HG03064 (cell line): ENCODE measurements around the gene COASY.

Source experiments
- ATAC-seq: cut with Tn5 transposase; IDR thresholded peaks from one replicate; pipeline ENCODE4 v1.9.1; 2021; ENCODE audit warnings: low read depth; ENCODE audit not compliant: unreplicated experiment

Gene COASY

GRCh38 chr17:42561897-42562387, at the start of gene COASY:
Gene COASY (plus strand): TSS chr17:42562148. CDS start chr17:42562623, 475 bp downstream.
- ATAC-seq, result no peak

- no peak for ATAC-seq
These were observed 49.7 kb upstream of the COASY start for GRCh38 chr17:42512246-42512645.

DNA sequence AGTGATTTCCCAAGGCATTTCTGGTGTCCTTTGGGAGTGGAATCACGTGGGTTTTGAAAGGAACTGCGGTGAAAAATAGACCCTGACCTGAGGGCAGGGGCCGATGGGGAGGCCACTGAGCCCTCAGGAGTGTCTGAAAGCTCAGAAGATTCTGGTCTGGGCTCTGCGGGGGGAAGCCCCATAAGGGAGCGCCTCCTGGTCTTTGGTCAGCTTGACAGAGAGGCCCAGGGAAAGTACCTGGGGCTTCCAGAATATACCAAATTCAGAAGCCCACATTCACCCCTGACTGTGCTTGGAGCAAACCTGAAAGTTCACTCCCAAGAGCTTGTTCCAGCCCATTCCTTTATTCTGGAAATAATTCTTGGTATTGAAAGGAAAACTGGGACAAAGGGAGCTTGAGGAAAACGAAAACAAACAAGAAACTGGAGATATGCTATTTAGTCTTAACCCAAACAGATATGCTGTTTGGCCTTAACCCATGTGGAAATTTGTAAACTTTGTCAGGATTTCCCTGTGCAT, 49.2 kb upstream of the COASY start:
- no peak for ATAC-seq

DNA sequence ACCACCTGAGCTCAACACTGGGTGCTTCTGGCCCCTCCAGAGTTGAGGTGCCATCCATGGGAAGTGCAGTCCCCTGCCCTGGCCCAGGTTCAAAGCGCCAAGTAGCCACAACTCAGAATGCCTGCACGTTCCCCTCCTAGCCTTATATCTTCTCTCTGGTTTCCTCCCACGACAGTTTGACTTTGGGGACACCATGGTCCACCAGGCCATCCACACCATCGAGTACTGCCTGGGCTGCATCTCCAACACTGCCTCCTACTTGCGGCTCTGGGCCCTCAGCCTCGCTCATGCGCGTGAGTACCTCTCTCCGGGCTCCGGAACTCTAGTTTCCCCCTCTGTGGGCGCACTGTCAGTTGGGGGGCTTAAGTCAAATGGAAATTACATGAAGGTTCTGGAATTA, 48.3 kb upstream of the COASY start:
- no peak for ATAC-seq

DNA sequence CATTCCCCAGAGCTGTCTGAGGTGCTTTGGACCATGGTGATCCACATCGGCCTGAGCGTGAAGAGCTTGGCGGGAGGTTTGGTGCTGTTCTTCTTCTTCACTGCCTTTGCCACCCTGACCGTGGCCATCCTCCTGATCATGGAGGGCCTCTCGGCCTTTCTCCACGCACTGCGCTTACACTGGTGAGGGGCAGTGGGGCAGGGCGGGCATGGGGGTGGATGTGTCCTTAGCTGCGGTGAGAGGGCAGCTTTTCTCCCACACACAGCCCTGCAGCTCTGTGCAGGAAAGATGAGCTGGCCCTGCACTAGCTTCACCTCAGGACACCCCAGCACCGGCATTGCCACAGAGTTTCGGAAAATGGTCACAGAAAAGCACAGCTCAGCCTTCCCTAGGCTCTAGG, 47.7 kb upstream of the COASY start:
- ATAC-seq, result no peak

DNA sequence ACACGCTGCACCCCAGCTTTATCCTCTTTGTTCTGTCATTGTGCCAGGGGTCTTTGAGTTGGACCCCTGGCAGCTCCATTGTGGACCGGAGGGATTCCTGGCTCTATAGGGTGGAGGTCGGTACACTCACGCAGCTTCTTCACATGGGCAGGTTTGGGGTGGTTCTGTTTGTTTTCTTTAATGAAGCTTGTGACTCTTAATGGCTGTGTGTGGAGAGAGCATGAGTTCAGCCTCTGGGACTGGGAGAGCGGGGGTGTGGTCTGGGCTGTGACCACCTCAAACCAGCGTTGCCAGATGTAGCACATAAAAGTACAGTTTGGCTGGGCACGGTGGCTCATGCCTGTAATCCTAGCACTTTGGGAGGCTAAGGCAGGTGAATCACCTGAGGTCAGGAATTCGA, 47.1 kb upstream of the COASY start:
- no peak for ATAC-seq

GRCh38 chr17:42517516-42517915, 44.4 kb upstream of the COASY start:
- no peak for ATAC-seq

DNA sequence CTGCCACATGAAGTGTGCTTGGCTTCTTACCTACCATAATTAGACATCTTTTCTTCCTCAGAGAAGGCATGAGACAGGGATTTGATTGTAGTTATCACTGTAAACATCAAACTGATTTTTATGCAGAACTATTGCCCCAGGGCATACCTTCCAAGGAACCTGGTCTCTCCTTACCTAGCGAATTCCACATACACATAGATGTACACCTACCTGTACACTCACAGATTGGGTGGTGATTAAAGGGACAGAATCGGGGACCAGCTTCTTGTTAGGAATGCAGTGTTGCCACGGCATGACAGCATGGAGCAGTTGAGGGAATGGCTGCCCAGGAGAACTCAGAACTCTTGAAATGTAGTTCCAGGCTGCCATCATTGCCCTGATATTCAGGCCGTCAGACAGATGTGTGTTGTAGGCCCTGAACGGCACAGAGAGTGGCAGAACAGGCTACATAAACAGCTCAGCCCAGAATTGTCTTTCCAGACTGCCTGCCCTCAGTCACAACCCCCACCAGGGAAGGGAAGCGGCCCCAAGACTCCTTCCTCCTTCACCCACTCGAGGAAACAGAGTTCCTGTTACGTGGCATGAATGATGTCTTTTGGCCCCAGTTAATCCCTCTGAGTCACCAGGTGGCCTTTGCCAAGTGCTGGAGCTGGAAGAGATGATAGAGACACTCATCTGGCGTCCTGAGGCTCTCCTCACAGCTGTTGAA, 43.7 kb upstream of the COASY start:
- ATAC-seq, result no peak

DNA sequence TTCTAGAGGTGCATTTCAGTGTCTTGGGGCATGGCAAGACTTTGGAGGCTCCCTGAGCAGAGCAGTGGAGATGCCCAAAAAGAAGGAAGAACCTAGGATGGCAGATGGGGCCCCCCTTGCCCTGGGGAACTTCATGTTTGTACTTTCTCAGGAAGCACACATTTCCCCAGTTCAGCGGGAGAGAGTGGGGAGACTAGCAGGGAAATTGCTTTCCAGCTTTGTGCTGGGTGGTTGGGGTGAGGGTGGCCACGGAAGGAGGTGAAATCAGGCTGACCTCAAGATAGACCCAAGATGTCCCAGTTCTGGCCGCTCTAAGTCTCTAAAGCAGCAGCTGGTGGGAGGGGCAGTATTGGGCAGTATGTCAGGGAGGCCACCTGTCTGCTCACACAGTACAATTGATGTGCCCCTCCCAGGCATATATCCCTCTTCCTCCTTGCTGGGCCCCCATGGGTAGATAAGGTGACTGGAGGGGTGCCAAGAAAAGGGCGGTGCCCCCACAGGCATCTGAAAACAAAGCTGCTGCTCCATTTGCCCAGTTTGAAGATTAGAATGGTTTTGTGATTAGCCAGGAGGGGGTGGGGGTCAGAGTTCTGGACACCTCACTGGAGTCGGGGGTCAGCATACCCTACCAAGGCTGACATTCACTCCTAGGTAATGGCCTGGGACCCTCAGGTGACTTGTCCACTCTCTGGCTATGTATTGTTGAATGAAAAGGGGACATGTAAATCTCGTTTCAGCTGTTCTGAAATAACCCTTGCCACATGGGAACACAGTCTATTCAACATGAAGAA, 43.0 kb upstream of the COASY start:
- no peak for ATAC-seq

DNA sequence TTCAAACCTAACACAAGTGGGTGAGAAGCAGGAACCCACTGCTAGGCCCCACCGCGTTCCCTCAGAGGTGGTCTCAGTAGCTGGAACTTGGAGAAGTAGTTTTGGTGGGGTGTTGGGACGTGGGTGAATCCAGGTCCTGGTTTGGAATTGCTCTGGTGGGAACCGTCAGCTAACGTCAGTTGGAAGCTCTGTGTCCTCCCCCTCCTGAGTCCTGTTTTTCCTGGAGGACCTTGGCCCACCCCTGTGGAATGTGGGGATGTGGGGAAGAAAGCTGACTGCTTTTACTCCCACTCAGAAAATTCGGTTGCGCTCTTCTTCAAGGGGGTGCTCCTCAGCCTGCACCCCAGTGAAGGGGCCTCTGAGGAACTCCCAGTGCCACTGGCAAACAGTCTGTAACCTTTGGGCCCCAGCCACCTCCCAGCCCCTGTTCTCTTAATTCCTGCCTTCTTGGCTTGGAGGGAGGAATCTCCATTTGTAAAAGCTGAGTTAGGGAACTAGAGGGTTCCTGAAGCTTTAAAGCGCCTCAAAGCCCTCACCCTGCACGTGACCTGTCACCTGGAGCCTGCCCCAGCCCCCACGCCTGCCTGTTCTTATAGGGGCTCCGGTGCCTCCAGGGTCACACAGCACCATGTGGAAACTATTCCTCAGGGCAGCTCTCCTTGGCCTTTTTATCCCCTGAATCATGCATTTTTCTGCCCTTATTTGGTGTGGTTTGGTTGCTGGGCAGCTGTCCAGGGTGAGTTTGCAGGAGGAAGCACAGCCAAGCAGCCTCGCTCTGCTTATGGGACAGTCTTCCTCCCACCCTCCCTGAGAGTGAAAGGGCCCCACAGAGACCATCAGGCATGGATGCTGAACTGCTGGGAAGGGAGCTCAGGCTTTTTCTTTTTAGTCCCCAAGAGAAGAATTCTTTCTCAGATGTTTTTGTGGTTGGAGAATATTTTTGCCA, 42.1 kb upstream of the COASY start:
- no peak for ATAC-seq

- no peak for ATAC-seq
These were observed 41.4 kb upstream of the COASY start for GRCh38 chr17:42520540-42520951.

DNA sequence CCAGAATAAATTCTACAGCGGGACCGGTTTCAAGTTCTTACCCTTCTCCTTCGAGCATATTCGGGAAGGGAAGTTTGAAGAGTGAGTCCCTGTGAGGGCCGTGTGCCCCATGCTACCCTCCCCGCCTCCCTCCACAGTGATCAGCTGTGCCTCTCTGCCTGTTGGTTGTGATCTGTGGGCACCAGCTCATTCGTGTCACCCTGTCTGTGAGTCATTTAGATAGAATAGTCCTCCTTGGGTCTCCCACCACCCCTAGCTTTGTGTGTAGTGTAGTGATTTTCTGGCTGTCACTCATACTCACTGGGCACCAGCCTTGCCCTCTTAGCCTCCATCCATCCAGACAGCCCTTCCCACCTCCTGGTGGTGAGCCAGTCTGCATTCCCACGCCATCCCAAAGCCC, 40.9 kb upstream of the COASY start:
- no peak for ATAC-seq

- no peak for ATAC-seq
These were observed 40.2 kb upstream of the COASY start for GRCh38 chr17:42521666-42522262.

DNA sequence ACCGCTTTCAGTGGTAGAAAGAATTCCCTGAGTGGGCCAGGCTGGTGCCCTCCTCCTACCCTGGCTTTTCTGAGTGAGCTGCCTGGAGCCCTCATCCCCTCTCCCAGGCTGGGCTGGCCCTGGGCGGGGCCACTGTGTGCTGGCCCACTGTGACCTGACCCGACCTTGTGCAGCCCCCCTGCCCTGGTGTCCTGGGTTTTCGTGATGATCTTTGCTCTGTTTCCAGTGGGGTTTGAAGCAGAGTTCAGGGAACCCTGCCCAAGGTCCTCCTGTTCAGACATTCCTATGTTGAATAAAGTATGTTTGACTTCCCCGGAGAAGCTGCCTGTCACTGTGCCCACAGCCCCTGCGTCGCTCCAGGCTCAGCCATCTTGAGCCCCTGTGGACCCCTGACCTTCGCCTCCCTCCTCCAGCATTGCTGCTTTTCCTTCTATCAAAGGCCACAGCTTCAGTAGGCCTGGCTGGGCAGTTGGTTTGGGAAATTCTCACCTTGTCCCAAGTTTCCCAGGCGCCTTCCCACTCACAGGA, 39.6 kb upstream of the COASY start:
- ATAC-seq, result no peak

DNA sequence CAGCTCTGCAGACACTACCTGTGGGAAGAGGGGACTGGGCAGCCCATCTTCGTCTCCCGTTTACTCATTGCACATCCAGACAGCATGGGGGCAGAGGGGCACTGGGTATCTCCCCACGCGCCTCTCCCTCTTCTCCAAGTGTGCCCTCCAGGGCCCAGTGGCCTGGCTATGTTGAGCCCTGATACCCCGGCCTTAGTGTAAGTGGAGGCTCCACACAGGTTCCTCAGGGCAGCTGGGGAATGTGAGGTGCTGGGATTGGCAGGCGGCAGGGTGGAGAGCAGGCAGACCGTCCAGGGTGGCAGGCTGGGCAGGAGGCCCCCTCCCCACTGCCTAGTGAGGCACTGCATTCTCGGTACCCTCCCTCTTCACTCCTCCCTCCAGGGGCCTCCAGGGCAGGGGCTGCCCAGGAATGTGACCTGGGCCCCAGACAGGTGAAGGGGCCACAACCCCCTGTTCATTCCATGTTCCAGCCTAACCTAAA, 39.1 kb upstream of the COASY start:
- ATAC-seq, result no peak

DNA sequence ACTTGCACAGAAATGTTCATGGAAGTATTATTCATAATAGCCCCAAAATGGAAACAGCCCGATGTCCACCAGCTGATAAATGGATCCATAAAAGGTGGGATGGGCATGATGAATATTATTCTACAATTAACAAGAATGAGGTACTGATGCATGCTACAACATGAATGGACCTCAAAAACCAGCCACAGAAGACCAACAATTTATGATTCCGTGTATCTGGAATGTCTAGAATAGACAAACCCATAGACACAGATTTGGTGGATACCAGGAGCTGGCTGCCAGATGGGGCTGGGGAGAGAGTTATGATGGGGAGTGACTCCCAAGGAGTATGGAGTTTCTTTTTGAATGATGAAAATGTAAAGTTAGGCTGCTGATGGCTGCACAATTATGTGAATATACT, 36.7 kb upstream of the COASY start:
- no peak for ATAC-seq

GRCh38 chr17:42526031-42526444, 35.9 kb upstream of the COASY start:
- ATAC-seq, result no peak

DNA sequence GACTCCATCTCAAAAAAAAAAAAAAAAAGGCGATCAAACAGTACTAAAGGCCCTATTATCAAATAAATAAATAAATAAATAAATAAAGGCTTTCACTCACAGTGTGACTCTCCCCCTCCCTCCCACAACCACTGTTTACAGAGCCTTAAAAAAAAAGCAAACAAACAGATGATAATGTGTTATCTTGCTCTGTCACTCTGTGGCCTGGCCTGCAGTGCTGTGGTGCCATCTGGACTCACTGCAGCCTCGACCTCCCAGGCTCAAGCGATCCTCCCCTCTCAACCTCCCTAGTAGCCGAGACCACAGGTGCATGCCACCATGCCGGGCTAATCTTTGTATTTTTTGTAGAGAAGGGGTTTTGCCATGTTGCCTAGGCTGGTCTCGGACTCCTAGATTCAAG, 34.0 kb upstream of the COASY start:
- no peak for ATAC-seq

- ATAC-seq, result no peak
These were observed 32.9 kb upstream of the COASY start for GRCh38 chr17:42529061-42529460.

DNA sequence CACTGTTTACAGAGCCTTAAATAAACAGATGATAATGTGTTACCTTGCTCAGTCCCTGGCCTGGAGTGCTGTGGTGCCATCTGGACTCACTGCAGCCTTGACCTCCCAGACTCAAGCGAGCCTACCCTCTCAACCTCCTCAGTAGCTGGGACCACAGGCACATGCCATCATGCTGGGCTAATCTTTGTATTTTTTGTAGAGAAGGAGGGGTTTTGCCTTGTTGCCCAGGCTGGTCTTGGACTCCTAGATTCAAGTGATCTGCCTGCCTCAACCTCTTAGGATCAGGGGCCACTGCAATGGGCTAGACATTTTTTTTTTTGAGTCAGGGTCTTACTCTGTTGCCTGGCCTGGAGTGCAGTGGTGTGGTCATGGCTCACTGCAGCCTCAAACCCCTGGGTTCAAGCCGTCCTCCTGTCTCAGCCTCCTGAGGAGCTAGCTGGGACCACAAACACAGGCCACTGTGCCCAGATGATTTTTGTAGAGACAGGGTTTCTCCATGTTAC, 30.9 kb upstream of the COASY start:
- no peak for ATAC-seq
